Activated CD4-positive, alpha-beta memory T cell treated with anti-CD3 and anti-CD28 coated beads for 36 hours (primary cell): Measurements from ENCODE around the gene AGL. TPM values are rescaled to one million over a fixed set of nuclear protein-coding genes. Genes with fewer than 3 reads are reported as not detected.
"Not testable (repeated sequence)": the region's sequence is repeated elsewhere in the genome, so short reads cannot be mapped to it uniquely, and the experiment has no call there.

Source experiments
- CTCF ChIA-PET: fragments of 350-600 bp; sonication (Branson Sonifier 250); formaldehyde crosslinking; loops from one replicate; lab custom pipeline; 2021; ENCODE audit warnings: antibody characterized with exemption, inconsistent platforms; lab: Charles Lee
- POLR2A ChIA-PET: fragments of 350-600 bp; sonication (Branson Sonifier 250); formaldehyde crosslinking; loops from one replicate; lab custom pipeline; 2021; ENCODE audit warnings: antibody characterized with exemption; lab: Charles Lee
- DNase-seq: peaks from one replicate; pipeline ENCODE4 v3.0.0-alpha.2; 2020
- H3K27ac Mint-ChIP-seq: one replicate; pipeline ENCODE4 v1.8.0; 2021; ENCODE audit warnings: mixed read lengths
- H3K27me3 Mint-ChIP-seq: one replicate; pipeline ENCODE4 v1.8.0; 2021; ENCODE audit warnings: mixed read lengths
- H3K36me3 Mint-ChIP-seq: one replicate; pipeline ENCODE4 v1.8.0; 2021; ENCODE audit warnings: mixed read lengths
- H3K4me1 Mint-ChIP-seq: one replicate; pipeline ENCODE4 v1.8.0; 2021; ENCODE audit warnings: low read depth, mixed read lengths
- H3K4me3 Mint-ChIP-seq: one replicate; pipeline ENCODE4 v1.8.0; 2021; ENCODE audit warnings: mild to moderate bottlenecking, mixed read lengths
- H3K9me3 Mint-ChIP-seq: one replicate; pipeline ENCODE4 v1.8.0; 2021; ENCODE audit warnings: mixed read lengths
- intact Hi-C: fragments of 100-400 bp; cut with micrococcal nuclease; formaldehyde crosslinking; loops from one replicate; pipeline ENCODE4 v1.15.1; 2023
- total RNA-seq, 2 experiments: library from RNA; stranded (reverse); gene quantifications; one replicate each; pipeline ENCODE4 v1.2.3, GENCODE V29; 2021

Gene AGL
- total RNA-seq, 2 experiments from 2014 or later: 19.0 to 19.7 TPM

DNA sequence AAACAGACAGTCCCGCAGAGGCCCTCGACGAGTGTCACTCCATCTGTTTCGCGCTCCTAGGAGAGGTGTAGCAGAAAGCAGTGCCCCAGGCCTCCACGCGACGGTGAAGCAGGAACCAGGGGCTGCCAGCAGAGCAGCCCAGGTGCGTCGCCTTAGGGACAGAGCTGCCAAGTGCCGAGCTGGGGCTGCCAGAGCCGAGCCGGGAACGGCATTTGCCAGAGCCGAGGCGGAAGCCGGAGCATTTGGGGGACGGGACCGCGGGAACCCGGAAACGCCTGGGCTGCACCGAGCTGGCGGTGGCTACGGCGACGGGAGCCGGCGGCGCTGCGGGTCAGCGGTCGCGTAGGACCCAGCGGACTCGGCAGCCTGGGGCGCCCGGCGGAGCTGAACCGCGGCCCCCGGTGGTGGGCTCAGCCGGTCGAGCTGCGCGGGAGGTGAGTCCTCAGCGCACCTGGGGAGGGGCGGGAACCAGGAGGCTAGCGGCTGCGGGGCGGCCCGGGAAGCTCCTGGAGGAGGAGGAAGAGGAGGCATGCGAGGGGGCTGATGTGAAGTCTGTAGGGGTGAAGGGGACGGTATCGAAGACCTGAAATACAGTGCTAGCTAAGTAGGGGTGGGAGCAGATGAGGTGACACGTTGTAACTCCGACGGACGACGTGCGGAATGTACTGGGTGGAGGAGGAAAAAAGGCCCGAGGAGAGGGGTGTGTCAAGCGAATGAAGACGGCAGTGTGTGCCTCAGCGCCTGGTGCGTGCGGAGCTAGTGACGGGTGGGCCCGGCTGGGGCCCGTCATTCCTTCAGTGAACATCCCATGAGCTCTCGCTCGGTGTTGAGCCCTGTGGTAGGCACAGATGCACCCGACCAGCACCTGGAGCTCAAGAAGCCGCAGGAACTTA is 119.8 kb downstream of the AGL start, which contains the start of gene SLC35A3:
Gene SLC35A3 (plus strand): TSS at position 268 of the 893 bp plus-strand sequence. CDS start 23,559 bp downstream, outside the sequence.
- ChIA-PET CTCF (interaction anchor here (0.7 to 1.4 kb wide), 5 partner anchors 33 to 493 kb away, joined by 3 to 7 read pairs (median 3); a partner anchor contains a TSS), POLR2A (interaction anchor here (1.3 to 1.6 kb wide), 5 partner anchors 28 to 163 kb away, joined by 3 to 12 read pairs (median 3); partner anchors contain the start of gene TRMT13)
- peak; percentile 88 for DNase-seq
- H3K27me3 Mint-ChIP-seq: no peaks in the 10 kb centered on the region
- H3K4me1 Mint-ChIP-seq: peaks cover 18% of the 10 kb centered on the region
- intact Hi-C loops: loop anchor here (1.0 to 10.0 kb wide), 6 partner anchors 67 to 485 kb away; partner anchors contain the start of genes AGL, CDC14A and TRMT13
- no peaks in the 10 kb centered on the region for H3K9me3 Mint-ChIP-seq
- H3K4me3 Mint-ChIP-seq: peak within 1 kb of the TSS; percentile 100
- H3K27ac Mint-ChIP-seq: peak within 1 kb of the TSS; percentile 88
- H3K36me3 Mint-ChIP-seq: no peaks in the 10 kb centered on the region

- intact Hi-C loops: loop anchor here (1.0 to 5.0 kb wide), 5 partner anchors 67 to 382 kb away; partner anchors contain the start of genes AGL, CDC14A and TRMT13
- ChIA-PET CTCF (interaction anchor here (0.9 to 1.4 kb wide), 2 partner anchors 67 to 488 kb away, joined by 3 to 7 read pairs; a partner anchor contains a TSS), POLR2A (interaction anchor here (1.3 to 1.6 kb wide), 3 partner anchors 27 to 162 kb away, joined by 3 to 12 read pairs (median 3); partner anchors contain the start of gene TRMT13)
- no peak for DNase-seq
- Mint-ChIP-seq H3K36me3 (peaks cover 4% of the 10 kb centered on the region), H3K27ac (peak overlapping the region; percentile 69), H3K9me3 (no peaks in the 10 kb centered on the region), H3K4me1 (peaks cover 18% of the 10 kb centered on the region), H3K4me3 (peak overlapping the region; percentile 100), H3K27me3 (no peaks in the 10 kb centered on the region)
Measured at GRCh38 chr1:99970713-99971255, 120.6 kb downstream of the AGL start.

- H3K4me3 Mint-ChIP-seq, H3K27me3 Mint-ChIP-seq, CTCF ChIA-PET, H3K27ac Mint-ChIP-seq, H3K36me3 Mint-ChIP-seq, POLR2A ChIA-PET, H3K9me3 Mint-ChIP-seq, DNase-seq: not testable (repeated sequence)
- intact Hi-C loops: loop anchor here (5.0 kb wide), 2 partner anchors 165 to 380 kb away; partner anchors contain the start of gene CDC14A
- H3K4me1 Mint-ChIP-seq: peaks cover 18% of the 10 kb centered on the region
Measured at GRCh38 chr1:99972066-99972465, 121.9 kb downstream of the AGL start.

Other genes with a start within 250 kb of the AGL start
- not detected for gene PALMD, start 204.2 kb upstream of the AGL start, total RNA-seq
- gene FRRS1, start 83.7 kb upstream of the AGL start, total RNA-seq: under 1 TPM; 0.64 to 0.77 TPM
- gene SLC35A3, start 119.6 kb downstream of the AGL start, total RNA-seq: 10 to 100 TPM; 16.5 to 18.3 TPM